Uterus (tissue), 2 donors: Measurements from ENCODE around the gene S100A8.

Experiments
- POLR2A ChIP-seq, 2 donors: fragments of 450-650 bp; IDR thresholded peaks; one replicate each; pipeline ENCODE4 v1.6.1; 2016; ENCODE audit warnings: antibody characterized with exemption in 2 of 2, mild to moderate bottlenecking in 1 of 2, moderate library complexity in 1 of 2
- TF ChIP-seq, protein P1 (sequence below), 4 experiments: fragments of 200-600 bp in 2 of 4; fragments of 450-650 bp in 2 of 4; sonication (generic) in 2 of 4; IDR thresholded peaks; one replicate each; pipeline ENCODE4 v1.5.1; 2016 to 2019; ENCODE audit warnings: antibody characterized with exemption in 4 of 4, mild to moderate bottlenecking in 2 of 4, moderate library complexity in 1 of 4

DNA sequence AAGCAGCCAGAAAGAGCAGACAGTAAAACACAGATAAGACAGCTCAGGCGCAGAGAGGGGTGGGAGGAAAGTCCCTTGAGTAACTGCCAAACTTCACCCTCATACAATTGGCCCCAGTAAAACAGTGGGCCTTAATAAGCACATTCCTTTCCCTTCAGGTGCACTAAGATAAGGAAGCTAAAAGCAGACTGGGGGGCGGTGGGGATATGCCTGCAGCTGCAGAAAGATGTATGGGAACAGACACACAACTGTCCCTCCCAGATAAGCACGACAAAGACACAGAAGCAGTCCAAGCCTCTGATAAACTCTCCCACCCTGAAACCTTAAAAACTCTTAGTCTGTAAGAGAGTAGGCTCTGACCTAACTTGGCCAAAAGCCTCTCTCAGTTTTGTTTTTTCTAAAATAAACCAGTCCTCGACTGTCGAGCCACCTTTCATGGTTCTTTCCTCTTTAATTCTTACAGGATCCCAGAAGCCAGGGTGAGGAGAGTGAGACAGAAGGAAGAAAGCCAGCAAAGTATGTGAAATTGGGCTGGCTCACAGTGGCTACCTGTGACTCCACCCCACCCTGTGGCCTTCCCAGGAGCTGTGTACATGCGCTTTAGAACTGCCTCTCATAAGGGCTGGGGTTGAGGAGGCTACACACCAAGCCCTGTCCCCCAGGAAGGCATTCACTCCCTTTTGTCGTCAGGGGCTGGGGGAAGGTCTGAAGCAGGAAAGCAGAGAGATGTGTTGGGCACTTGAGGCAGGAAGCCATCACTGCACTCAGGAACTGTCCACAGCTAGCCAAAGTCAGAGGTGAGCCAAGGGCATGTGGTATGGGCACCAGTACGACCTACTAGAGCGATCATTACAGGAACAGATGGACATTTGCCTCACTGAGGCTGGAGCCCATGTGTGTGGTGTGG is 46.8 kb downstream of the S100A8 start:
- TF ChIP-seq, protein P1, sequence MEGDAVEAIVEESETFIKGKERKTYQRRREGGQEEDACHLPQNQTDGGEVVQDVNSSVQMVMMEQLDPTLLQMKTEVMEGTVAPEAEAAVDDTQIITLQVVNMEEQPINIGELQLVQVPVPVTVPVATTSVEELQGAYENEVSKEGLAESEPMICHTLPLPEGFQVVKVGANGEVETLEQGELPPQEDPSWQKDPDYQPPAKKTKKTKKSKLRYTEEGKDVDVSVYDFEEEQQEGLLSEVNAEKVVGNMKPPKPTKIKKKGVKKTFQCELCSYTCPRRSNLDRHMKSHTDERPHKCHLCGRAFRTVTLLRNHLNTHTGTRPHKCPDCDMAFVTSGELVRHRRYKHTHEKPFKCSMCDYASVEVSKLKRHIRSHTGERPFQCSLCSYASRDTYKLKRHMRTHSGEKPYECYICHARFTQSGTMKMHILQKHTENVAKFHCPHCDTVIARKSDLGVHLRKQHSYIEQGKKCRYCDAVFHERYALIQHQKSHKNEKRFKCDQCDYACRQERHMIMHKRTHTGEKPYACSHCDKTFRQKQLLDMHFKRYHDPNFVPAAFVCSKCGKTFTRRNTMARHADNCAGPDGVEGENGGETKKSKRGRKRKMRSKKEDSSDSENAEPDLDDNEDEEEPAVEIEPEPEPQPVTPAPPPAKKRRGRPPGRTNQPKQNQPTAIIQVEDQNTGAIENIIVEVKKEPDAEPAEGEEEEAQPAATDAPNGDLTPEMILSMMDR (IDR thresholded peaks at IDR 0.05) = no peak
- no peak for TF ChIP-seq POLR2A (IDR thresholded peaks at IDR 0.05)
